ENCODE data around the gene PPTC7. TPM values are rescaled to one million over a fixed set of nuclear protein-coding genes. Genes with fewer than 3 reads are reported as not detected.
A peak's percentile ranks its signal among the peaks of the same experiment; 100 is the strongest.
"Not testable (repeated sequence)": the region's sequence is repeated elsewhere in the genome, so short reads cannot be mapped to it uniquely, and the experiment has no call there.

PPTC7 gene
- total and polyA plus RNA-seq, 2 experiments from 2014 or later: 8.1 to 11.8 TPM

DNA sequence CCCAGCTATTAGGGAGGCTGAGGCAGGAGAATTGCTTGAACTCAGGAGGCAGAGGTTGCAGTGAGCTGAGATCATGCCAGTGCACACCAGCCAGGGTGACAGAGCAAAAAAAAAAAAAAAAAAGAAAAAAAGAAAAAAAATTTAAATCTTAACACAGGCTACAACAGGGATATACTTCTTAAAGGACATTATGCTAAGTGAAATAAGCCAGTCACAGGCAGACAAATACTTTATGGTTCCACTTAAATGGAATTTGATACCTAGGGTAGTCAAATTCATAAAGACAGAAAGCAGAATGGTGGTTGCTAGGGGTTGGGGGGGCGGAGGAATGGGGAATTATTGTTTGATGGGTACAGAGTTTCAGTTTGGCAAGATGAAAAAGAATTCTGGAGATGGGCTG lies 14.8 kb upstream of the PPTC7 start:
- Histone ChIP-seq H3K9me2 (replicated peaks; ENCODE audit: insufficient read depth) (no peaks in the 10 kb centered on the region), H3K27me3 (no peaks in the 10 kb centered on the region), H2AFZ (no peak overlapping the region), H3K4me2 (no peak overlapping the region), H3K36me3 (replicated peaks; ENCODE audit: insufficient read depth, low read depth) (no peaks in the 10 kb centered on the region), H3K27ac (no peak overlapping the region), H3K4me1 (ENCODE audit: insufficient read depth) (no peaks in the 10 kb centered on the region), H3K4me3 (no peak overlapping the region), H3K79me2 (no peaks in the 10 kb centered on the region), H4K20me1 (ENCODE audit: insufficient read depth, poor library complexity, severe bottlenecking) (no peaks in the 10 kb centered on the region), H3K9me3 (ENCODE audit: low read depth) (no peaks in the 10 kb centered on the region)
- no peak for DNase-seq (ENCODE audit: low spot score)
- WGBS (ENCODE audit: low lambda C conversion rate, missing lambda C conversion rate): 82% methylated on average over 1 of the region's 1 CpG
- no peak for TF ChIP-seq EZH2phosphoT487 (IDR thresholded peaks at IDR 0.05; ENCODE audit: low read depth, severe bottlenecking, unreplicated experiment)
- TF ChIP-seq, protein P1, sequence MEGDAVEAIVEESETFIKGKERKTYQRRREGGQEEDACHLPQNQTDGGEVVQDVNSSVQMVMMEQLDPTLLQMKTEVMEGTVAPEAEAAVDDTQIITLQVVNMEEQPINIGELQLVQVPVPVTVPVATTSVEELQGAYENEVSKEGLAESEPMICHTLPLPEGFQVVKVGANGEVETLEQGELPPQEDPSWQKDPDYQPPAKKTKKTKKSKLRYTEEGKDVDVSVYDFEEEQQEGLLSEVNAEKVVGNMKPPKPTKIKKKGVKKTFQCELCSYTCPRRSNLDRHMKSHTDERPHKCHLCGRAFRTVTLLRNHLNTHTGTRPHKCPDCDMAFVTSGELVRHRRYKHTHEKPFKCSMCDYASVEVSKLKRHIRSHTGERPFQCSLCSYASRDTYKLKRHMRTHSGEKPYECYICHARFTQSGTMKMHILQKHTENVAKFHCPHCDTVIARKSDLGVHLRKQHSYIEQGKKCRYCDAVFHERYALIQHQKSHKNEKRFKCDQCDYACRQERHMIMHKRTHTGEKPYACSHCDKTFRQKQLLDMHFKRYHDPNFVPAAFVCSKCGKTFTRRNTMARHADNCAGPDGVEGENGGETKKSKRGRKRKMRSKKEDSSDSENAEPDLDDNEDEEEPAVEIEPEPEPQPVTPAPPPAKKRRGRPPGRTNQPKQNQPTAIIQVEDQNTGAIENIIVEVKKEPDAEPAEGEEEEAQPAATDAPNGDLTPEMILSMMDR (IDR thresholded peaks at IDR 0.05; ENCODE audit: poor library complexity): no peak
- TF ChIP-seq EZH2 (IDR thresholded peaks at IDR 0.05; ENCODE audit: borderline replicate concordance): no peak

DNA sequence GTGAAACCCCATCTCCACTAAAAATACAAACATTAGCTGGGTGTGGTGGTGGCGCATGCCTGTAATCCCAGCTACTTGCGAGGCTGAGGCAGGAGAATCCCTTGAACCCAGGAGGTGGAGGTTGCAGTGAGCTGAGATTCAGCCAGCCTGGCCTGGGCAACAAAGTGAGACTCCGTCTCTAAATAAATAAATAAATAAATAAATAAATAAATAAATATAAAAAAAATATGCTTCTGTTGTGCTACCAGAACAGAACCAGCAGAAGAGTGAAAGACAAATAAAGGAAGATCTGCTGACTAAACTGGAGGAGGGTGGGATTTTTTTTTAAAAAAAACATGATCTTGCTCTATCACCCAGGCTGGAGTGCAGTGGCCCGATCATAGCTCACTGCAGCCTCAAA lies 9.8 kb upstream of the PPTC7 start:
- H3K27ac ChIP-seq: not testable (repeated sequence)

DNA sequence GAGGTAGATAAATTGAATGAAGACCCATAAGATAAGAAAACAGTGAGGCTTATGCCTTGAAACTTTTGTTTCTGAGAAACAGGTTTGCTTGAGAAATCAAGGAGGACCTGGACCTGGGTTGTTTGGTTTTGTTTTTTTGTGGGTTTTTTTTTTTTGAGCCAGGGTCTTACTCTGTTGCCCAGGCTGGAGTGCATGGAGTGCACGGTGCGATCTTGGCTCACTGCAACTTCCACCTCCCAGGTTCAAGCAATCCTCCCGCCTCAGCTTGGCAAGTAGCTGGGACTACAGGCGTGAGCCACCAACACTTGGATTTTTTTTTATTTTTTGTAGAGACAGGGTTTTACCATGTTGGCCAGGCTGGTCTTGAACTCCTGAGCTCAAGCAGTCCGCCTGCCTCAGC lies 9.0 kb upstream of the PPTC7 start:
- Histone ChIP-seq H3K4me3 (no peak overlapping the region), H3K27ac (peak overlapping the region; percentile 13), H2AFZ (no peak overlapping the region), H3K27me3 (no peaks in the 10 kb centered on the region), H3K36me3 (replicated peaks; ENCODE audit: insufficient read depth, low read depth) (no peaks in the 10 kb centered on the region), H3K4me2 (no peak overlapping the region), H4K20me1 (ENCODE audit: insufficient read depth, poor library complexity, severe bottlenecking) (no peaks in the 10 kb centered on the region), H3K79me2 (no peaks in the 10 kb centered on the region), H3K9me2 (replicated peaks; ENCODE audit: insufficient read depth) (no peaks in the 10 kb centered on the region), H3K4me1 (ENCODE audit: insufficient read depth) (no peaks in the 10 kb centered on the region), H3K9me3 (ENCODE audit: low read depth) (no peaks in the 10 kb centered on the region)
- TF ChIP-seq EZH2phosphoT487 (IDR thresholded peaks at IDR 0.05; ENCODE audit: low read depth, severe bottlenecking, unreplicated experiment) (no peak), EZH2 (IDR thresholded peaks at IDR 0.05; ENCODE audit: borderline replicate concordance) (no peak)
- TF ChIP-seq, protein P1 (IDR thresholded peaks at IDR 0.05; ENCODE audit: poor library complexity): no peak
- 96% methylated on average over 5 of the region's 5 CpGs for WGBS (ENCODE audit: low lambda C conversion rate, missing lambda C conversion rate)
- DNase-seq (ENCODE audit: low spot score): no peak

More for the DNA sequence above, 9.8 kb upstream of the PPTC7 start:
- not testable (repeated sequence) for H3K36me3 ChIP-seq (replicated peaks; ENCODE audit: insufficient read depth, low read depth); DNase-seq (ENCODE audit: low spot score); H3K9me2 ChIP-seq (replicated peaks; ENCODE audit: insufficient read depth); H3K79me2 ChIP-seq; H3K27me3 ChIP-seq; H3K9me3 ChIP-seq (ENCODE audit: low read depth); H2AFZ ChIP-seq; H3K4me3 ChIP-seq; H4K20me1 ChIP-seq (ENCODE audit: insufficient read depth, poor library complexity, severe bottlenecking); H3K4me2 ChIP-seq; H3K4me1 ChIP-seq (ENCODE audit: insufficient read depth)
- 96% methylated on average over 4 of the region's 4 CpGs for WGBS (ENCODE audit: low lambda C conversion rate, missing lambda C conversion rate)

DNA sequence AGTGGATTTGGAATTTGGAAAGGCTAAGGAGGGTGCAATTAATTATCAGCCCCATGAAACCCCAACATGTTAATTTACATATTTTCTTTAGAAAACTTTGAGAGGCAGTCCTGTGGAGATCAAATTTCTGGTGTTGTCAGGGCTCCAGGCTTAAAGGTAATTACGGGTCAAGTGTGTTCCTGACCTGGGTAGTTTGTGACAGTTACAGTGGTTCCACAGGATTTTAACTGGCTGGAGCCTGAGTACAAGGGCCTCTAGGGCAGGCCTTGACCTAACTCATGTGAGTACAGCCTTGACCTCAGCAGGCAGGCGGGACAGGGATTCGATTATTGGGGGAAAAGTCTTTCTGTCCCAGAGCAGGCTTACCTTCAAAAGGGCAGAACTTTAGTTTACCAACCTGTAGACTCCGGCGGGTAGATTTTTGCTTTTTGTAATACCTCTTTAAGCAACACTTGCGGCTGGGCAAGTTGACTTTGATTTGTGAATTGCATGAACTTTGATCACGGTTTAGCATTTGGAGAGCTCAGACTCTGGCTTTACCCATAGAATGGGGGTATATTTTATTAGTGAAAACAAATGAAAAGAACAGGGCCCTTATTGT lies 8.4 kb upstream of the PPTC7 start:
- Histone ChIP-seq H3K27me3 (no peaks in the 10 kb centered on the region), H3K4me2 (no peak overlapping the region), H2AFZ (no peak overlapping the region), H4K20me1 (ENCODE audit: insufficient read depth, poor library complexity, severe bottlenecking) (no peaks in the 10 kb centered on the region), H3K4me1 (ENCODE audit: insufficient read depth) (no peaks in the 10 kb centered on the region), H3K79me2 (no peaks in the 10 kb centered on the region), H3K36me3 (replicated peaks; ENCODE audit: insufficient read depth, low read depth) (no peaks in the 10 kb centered on the region), H3K9me3 (ENCODE audit: low read depth) (no peaks in the 10 kb centered on the region), H3K9me2 (replicated peaks; ENCODE audit: insufficient read depth) (no peaks in the 10 kb centered on the region), H3K27ac (peak overlapping the region; percentile 27), H3K4me3 (no peak overlapping the region)
- WGBS (ENCODE audit: low lambda C conversion rate, missing lambda C conversion rate): 54% methylated on average over 7 of the region's 7 CpGs
- DNase-seq (ENCODE audit: low spot score): peak; percentile 14
- TF ChIP-seq, protein P1 (IDR thresholded peaks at IDR 0.05; ENCODE audit: poor library complexity): no peak
- TF ChIP-seq EZH2phosphoT487 (IDR thresholded peaks at IDR 0.05; ENCODE audit: low read depth, severe bottlenecking, unreplicated experiment) (no peak), EZH2 (IDR thresholded peaks at IDR 0.05; ENCODE audit: borderline replicate concordance) (no peak)

Data from hepatocyte (in vitro differentiated cells).